Fibroblast of pulmonary artery (primary cell): ENCODE data around the gene LRSAM1.

ENCODE experiments used
- DNase-seq: peaks from one replicate; pipeline ENCODE4 v3.0.0-alpha.2; 2010; ENCODE audit warnings: low read depth
- H3K4me3 ChIP-seq: replicated peaks from 2 replicates; pipeline ENCODE4 v1.5.1; 2011; ENCODE audit warnings: low read depth, mild to moderate bottlenecking, control low read depth, low read length, moderate library complexity
- TF ChIP-seq, protein P1 (sequence below): IDR thresholded peaks from 2 replicates; pipeline ENCODE4 v1.5.1; 2011; ENCODE audit warnings: mild to moderate bottlenecking, control low read depth, low read length, inconsistent platforms; ENCODE audit errors: missing control alignments

Gene LRSAM1

DNA sequence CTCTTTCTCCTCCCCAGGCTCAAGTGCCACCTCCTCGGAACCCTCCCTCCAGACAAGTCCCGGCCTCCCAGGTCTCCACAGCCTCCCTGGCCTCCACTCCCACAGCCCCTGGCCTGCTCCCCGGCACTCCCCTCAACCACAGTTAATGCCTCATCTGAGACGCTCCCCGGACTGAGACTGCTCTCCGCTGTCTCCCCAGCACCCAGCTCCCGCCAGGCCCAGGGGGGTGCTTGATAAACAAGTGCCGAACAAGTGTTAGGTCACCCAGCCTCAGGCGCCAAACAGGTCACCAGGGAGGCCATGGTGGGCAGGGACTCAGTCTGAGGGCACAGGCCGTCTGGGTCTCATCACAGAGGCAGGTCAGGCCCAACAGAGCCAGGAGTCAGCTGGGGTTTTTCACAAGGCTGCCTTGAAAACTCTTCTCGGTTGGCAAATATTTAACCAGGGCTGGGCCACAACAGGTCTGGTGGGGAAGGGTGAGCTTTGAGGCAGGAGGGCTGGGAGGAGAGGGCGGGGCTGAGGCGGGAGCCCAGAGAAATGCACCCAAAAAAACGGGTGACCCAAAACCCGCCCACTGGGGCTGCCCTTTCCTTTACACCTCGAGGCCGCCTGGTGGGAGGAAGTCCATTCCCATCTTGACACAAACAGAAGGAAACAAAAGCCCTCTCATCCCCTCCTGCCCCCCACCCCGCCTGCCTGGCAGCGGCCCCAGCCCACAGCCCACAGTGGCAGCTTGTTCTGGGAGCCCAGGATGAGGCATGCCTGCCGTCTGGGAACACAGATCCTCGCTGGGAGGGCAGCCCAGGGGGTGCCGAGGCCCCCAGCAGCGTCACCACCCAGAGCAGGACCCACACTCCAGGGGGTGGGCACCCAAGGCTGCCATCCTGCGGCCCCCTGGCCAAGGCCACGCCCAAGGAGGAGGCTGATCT lies 94.2 kb downstream of the LRSAM1 start:
- peak; percentile 65 for DNase-seq
- H3K4me3 ChIP-seq: no peak overlapping the region
- TF ChIP-seq, protein P1, sequence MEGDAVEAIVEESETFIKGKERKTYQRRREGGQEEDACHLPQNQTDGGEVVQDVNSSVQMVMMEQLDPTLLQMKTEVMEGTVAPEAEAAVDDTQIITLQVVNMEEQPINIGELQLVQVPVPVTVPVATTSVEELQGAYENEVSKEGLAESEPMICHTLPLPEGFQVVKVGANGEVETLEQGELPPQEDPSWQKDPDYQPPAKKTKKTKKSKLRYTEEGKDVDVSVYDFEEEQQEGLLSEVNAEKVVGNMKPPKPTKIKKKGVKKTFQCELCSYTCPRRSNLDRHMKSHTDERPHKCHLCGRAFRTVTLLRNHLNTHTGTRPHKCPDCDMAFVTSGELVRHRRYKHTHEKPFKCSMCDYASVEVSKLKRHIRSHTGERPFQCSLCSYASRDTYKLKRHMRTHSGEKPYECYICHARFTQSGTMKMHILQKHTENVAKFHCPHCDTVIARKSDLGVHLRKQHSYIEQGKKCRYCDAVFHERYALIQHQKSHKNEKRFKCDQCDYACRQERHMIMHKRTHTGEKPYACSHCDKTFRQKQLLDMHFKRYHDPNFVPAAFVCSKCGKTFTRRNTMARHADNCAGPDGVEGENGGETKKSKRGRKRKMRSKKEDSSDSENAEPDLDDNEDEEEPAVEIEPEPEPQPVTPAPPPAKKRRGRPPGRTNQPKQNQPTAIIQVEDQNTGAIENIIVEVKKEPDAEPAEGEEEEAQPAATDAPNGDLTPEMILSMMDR: no peak

GRCh38 chr9:127546125-127546832 lies 95.0 kb downstream of the LRSAM1 start:
- DNase-seq: no peak
- TF ChIP-seq, protein P1: no peak
- no peak overlapping the region for H3K4me3 ChIP-seq

DNA sequence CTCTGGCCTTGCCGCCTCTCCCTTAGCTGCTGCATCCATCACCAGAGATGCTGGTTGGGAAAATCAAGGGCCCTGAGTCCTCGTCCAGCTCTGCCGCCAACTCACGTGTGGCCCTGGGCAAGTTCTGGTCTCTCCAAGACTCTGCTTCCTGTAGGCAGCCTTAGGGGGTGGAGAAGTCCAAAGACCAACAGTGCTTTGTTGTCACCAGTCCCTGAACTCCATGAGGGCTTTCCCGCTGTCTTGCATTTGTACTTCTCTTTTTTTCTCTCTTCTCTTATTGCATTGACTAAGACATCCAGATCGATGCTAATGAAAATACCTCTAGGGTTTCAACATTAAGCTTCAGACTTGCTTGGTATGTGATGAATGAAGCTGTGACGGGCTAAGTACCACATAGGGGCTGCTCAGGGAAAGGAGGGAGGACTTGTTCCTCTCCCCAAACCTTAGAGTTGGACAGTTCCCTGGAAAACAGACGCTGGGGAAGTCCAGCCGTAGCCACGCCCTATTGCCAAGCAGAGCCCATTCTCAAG lies 97.1 kb downstream of the LRSAM1 start:
- DNase-seq: no peak
- no peak overlapping the region for H3K4me3 ChIP-seq
- TF ChIP-seq, protein P1: no peak

DNA sequence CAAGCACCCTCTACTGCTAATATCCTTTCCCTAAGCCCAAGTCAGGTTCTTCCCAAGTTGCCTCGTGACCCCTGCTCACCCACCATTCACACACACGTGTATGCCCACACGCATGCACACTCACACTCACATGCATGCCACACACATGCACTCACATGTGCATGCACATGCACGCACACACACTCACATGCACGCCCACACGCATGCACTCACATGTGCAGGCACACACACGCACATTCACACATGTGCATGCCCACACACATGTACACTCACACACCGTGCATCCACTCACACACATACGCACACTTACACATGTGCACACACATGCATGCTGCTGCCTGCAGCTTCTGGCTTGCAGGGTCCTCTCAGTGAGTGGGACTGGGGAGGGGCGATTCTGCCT lies 97.9 kb downstream of the LRSAM1 start:
- H3K4me3 ChIP-seq: no peak overlapping the region
- TF ChIP-seq, protein P1: no peak
- no peak for DNase-seq

DNA sequence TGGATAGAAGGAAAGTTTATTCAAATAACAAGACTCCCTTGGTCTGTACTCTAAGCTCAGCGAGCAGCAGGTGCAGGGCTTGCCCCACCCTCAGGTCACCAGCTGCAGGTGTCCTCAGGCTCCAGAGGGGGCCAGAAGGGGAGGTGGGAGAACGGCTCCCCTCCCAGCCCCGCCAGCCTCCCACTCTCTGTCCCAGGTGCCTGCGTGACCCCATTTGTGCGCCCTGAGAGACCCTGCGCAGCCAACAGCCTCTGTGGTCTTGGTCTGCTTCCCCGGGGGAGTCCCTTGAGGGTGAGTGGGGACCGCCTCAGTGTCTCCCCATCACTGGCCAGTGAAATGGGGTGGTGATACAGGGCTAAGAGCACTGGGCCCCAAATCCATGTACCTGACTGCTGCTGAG lies 98.4 kb downstream of the LRSAM1 start:
- TF ChIP-seq, protein P1: no peak
- DNase-seq: no peak
- no peak overlapping the region for H3K4me3 ChIP-seq

GRCh38 chr9:127550282-127550681 lies 99.0 kb downstream of the LRSAM1 start:
- DNase-seq: no peak
- H3K4me3 ChIP-seq: no peak overlapping the region
- TF ChIP-seq, protein P1: no peak
